GM19043 (cell line): ENCODE data around the gene FARSB.

Experiments
- ATAC-seq: cut with Tn5 transposase; IDR thresholded peaks from one replicate; pipeline ENCODE4 v1.9.1; 2021; ENCODE audit warnings: low read depth; ENCODE audit not compliant: unreplicated experiment

FARSB gene

GRCh38 chr2:222563106-222563718 lies 92.7 kb downstream of the FARSB start:
- no peak for ATAC-seq

- peak; percentile 86 for ATAC-seq
These were observed 93.9 kb downstream of the FARSB start for GRCh38 chr2:222561817-222562645.

- no peak for ATAC-seq
These were observed 94.7 kb downstream of the FARSB start for GRCh38 chr2:222561151-222561550.

- no peak for ATAC-seq
These were observed 101.4 kb downstream of the FARSB start for GRCh38 chr2:222554517-222554916.

- no peak for ATAC-seq
These were observed 106.9 kb downstream of the FARSB start for GRCh38 chr2:222548992-222549391.

- no peak for ATAC-seq
These were observed 108.8 kb downstream of the FARSB start for GRCh38 chr2:222547083-222547482.

GRCh38 chr2:222545823-222546795 lies 109.8 kb downstream of the FARSB start:
- no peak for ATAC-seq

- no peak for ATAC-seq
These were observed 111.2 kb downstream of the FARSB start for GRCh38 chr2:222544661-222545060.

GRCh38 chr2:222538535-222538934 lies 117.4 kb downstream of the FARSB start:
- no peak for ATAC-seq

GRCh38 chr2:222535477-222535876 lies 120.4 kb downstream of the FARSB start:
- no peak for ATAC-seq

- ATAC-seq: no peak
These were observed 123.6 kb downstream of the FARSB start for GRCh38 chr2:222532315-222532714.

- no peak for ATAC-seq
These were observed 129.2 kb downstream of the FARSB start for GRCh38 chr2:222526480-222527277.

- no peak for ATAC-seq
These were observed 130.1 kb downstream of the FARSB start for GRCh38 chr2:222525811-222526210.

GRCh38 chr2:222523783-222524544 lies 131.9 kb downstream of the FARSB start:
- ATAC-seq: peak; percentile 52

GRCh38 chr2:222522082-222522481 lies 133.8 kb downstream of the FARSB start:
- no peak for ATAC-seq

GRCh38 chr2:222521099-222521498 lies 134.8 kb downstream of the FARSB start:
- peak; percentile 58 for ATAC-seq
